ENCODE data around the gene NFAM1.

Gene NFAM1

DNA sequence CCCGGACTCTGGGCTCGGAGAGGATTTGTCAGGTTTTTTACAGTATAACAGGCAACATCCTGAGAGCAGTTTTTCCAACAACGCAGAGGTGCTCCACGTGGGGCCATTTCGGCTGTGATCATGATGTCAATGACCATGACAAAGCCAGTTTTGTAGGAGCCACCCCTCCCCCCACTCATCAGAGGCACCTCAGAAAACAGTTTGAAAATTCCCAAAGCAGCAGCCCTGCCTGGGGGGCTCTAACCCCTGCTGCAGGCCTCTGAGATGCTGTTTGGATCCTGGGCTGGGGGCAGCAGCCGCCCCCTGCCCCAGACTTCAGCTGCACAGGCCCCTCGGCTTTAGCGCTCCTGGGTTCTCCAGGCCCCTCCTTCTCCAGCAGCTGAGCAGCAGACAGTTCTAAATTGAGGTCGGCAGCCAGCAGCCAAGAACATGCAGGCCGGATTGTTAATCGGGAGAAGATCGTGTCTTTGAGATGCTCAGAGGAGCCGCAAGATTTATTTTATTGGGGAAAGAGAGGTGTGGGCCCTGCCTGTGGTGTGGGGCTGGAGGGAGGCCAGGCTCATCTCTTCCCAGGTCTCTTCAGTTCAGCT lies 19.4 kb downstream of the NFAM1 start:
- TF ChIP-seq EZH2phosphoT487 (conservative IDR thresholded peaks at IDR 0.05; ENCODE audit: low read length): no peak
- TF ChIP-seq, protein P1, sequence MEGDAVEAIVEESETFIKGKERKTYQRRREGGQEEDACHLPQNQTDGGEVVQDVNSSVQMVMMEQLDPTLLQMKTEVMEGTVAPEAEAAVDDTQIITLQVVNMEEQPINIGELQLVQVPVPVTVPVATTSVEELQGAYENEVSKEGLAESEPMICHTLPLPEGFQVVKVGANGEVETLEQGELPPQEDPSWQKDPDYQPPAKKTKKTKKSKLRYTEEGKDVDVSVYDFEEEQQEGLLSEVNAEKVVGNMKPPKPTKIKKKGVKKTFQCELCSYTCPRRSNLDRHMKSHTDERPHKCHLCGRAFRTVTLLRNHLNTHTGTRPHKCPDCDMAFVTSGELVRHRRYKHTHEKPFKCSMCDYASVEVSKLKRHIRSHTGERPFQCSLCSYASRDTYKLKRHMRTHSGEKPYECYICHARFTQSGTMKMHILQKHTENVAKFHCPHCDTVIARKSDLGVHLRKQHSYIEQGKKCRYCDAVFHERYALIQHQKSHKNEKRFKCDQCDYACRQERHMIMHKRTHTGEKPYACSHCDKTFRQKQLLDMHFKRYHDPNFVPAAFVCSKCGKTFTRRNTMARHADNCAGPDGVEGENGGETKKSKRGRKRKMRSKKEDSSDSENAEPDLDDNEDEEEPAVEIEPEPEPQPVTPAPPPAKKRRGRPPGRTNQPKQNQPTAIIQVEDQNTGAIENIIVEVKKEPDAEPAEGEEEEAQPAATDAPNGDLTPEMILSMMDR (IDR thresholded peaks at IDR 0.05; ENCODE audit: insufficient read depth, low read length, poor library complexity, severe bottlenecking): no peak
- Histone ChIP-seq H2AFZ (ENCODE audit: low read depth, low read length, severe bottlenecking) (no peak overlapping the region), H3K27me3 (ENCODE audit: low read length) (no peaks in the 10 kb centered on the region), H4K20me1 (ENCODE audit: low read depth, low read length) (no peaks in the 10 kb centered on the region), H3K9ac (ENCODE audit: low read length) (no peak overlapping the region), H3K9me2 (replicated peaks; ENCODE audit: insufficient read depth, low read length) (no peaks in the 10 kb centered on the region), H3K27ac (ENCODE audit: low read depth, low read length) (no peak overlapping the region), H3K9me3 (ENCODE audit: insufficient read depth, low read length) (no peaks in the 10 kb centered on the region), H3F3A (ENCODE audit: insufficient read depth) (no peaks in the 10 kb centered on the region), H3K79me2 (ENCODE audit: insufficient read depth, low read length) (no peaks in the 10 kb centered on the region), H3K36me3 (ENCODE audit: low read length) (no peaks in the 10 kb centered on the region), H3K4me3 (ENCODE audit: insufficient read depth, low read length, poor library complexity, severe bottlenecking) (no peak overlapping the region), H3K4me2 (ENCODE audit: low read depth, low read length, poor library complexity, severe bottlenecking) (no peak overlapping the region)

DNA sequence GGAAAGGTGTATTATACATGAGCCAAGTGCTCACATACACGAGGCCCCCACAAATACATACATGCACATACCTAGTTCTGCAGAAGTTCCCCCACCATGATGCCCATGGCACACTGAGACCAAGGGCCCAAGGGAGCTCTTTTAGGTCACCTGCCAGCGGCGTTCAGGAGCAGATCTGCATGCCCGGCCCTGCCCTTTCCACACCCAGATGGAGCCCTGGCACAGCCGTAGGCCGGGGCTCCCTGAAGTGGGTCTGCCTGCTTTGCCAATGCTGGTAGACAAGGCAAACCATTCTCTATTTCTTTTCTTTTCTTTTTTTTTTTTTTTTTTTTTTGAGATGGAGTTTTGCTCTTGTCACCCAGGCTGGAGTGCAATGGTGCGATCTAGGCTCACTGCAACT lies 21.5 kb downstream of the NFAM1 start:
- TF ChIP-seq, protein P1 (IDR thresholded peaks at IDR 0.05; ENCODE audit: insufficient read depth, low read length, poor library complexity, severe bottlenecking): no peak
- TF ChIP-seq EZH2phosphoT487 (conservative IDR thresholded peaks at IDR 0.05; ENCODE audit: low read length): no peak
- Histone ChIP-seq H3F3A (ENCODE audit: insufficient read depth) (no peaks in the 10 kb centered on the region), H3K27ac (ENCODE audit: low read depth, low read length) (no peak overlapping the region), H3K4me2 (ENCODE audit: low read depth, low read length, poor library complexity, severe bottlenecking) (no peak overlapping the region), H4K20me1 (ENCODE audit: low read depth, low read length) (no peaks in the 10 kb centered on the region), H2AFZ (ENCODE audit: low read depth, low read length, severe bottlenecking) (no peak overlapping the region), H3K36me3 (ENCODE audit: low read length) (no peaks in the 10 kb centered on the region), H3K9me3 (ENCODE audit: insufficient read depth, low read length) (no peaks in the 10 kb centered on the region), H3K4me3 (ENCODE audit: insufficient read depth, low read length, poor library complexity, severe bottlenecking) (no peak overlapping the region), H3K27me3 (ENCODE audit: low read length) (no peaks in the 10 kb centered on the region), H3K79me2 (ENCODE audit: insufficient read depth, low read length) (no peaks in the 10 kb centered on the region), H3K9ac (ENCODE audit: low read length) (no peak overlapping the region), H3K9me2 (replicated peaks; ENCODE audit: insufficient read depth, low read length) (no peaks in the 10 kb centered on the region)

DNA sequence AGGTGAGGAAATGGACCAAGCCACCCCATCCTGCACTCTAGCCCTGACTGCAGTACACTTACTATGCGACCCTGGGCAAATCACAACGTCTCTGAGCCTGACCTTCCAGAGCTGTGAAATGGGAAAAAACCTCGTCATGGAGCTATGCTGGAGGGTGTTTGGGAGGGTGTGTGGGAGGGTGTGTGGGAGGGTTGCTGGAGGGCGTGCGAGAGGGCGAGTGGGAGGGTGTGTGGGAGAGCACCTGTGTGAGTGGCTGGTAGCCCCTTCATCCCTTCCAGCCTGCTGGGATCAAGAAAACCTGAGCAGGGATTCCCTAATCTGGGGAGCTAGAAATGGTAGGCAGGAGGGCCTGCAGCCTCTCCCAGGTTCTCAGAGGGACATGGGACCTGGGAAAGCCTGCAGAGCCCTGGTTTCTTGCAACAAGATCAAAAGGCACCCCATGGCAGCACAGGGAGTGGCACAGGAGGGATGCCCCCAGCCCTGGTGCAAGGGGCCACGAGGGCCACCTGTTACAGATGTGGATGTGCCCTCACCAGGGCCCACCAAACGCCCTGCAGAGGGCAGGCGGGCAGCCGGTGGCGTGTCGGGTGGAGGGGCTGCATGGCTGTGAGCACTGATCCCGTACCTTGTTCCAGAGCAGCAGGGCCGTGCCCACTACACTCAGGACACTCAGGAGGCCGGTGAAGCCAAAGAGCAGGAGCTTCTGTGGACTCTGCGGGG lies 23.2 kb downstream of the NFAM1 start:
- H3K4me2 ChIP-seq (ENCODE audit: low read depth, low read length, poor library complexity, severe bottlenecking): no peak overlapping the region
- H3K79me2 ChIP-seq (ENCODE audit: insufficient read depth, low read length): no peaks in the 10 kb centered on the region
- no peaks in the 10 kb centered on the region for H3F3A ChIP-seq (ENCODE audit: insufficient read depth)
- H3K27ac ChIP-seq (ENCODE audit: low read depth, low read length): no peak overlapping the region
- H3K36me3 ChIP-seq (ENCODE audit: low read length): no peaks in the 10 kb centered on the region
- no peak overlapping the region for H3K9ac ChIP-seq (ENCODE audit: low read length)
- TF ChIP-seq, protein P1 (IDR thresholded peaks at IDR 0.05; ENCODE audit: insufficient read depth, low read length, poor library complexity, severe bottlenecking): no peak
- no peak for TF ChIP-seq EZH2phosphoT487 (conservative IDR thresholded peaks at IDR 0.05; ENCODE audit: low read length)
- no peaks in the 10 kb centered on the region for H3K9me3 ChIP-seq (ENCODE audit: insufficient read depth, low read length)
- H2AFZ ChIP-seq (ENCODE audit: low read depth, low read length, severe bottlenecking): no peak overlapping the region
- H3K4me3 ChIP-seq (ENCODE audit: insufficient read depth, low read length, poor library complexity, severe bottlenecking): no peak overlapping the region
- H3K9me2 ChIP-seq (replicated peaks; ENCODE audit: insufficient read depth, low read length): no peaks in the 10 kb centered on the region
- H4K20me1 ChIP-seq (ENCODE audit: low read depth, low read length): no peaks in the 10 kb centered on the region
- no peaks in the 10 kb centered on the region for H3K27me3 ChIP-seq (ENCODE audit: low read length)
